Stimulated activated CD4-positive, alpha-beta T cell treated with anti-CD3 and anti-CD28 coated beads, Interleukin-15, amount 100 ng/mL, for 1 hour (primary cell): ENCODE measurements around the gene KLHL40.

ENCODE experiments used
- DNase-seq, 2 donors: peaks; one replicate each; pipeline ENCODE4 v3.0.0-alpha.2; 2020; ENCODE audit warnings: low read depth in 1 of 2, low spot score in 1 of 2

KLHL40 gene

GRCh38 chr3:42657675-42658074 is 27.7 kb upstream of the KLHL40 start:
- DNase-seq = no peak

GRCh38 chr3:42658091-42658770 is 27.1 kb upstream of the KLHL40 start:
- DNase-seq = no peak

- no peak for DNase-seq
These were observed 26.5 kb upstream of the KLHL40 start for GRCh38 chr3:42658771-42659390.

- no peak for DNase-seq
These were observed 25.7 kb upstream of the KLHL40 start for GRCh38 chr3:42659451-42660130.

GRCh38 chr3:42660131-42660715 is 25.1 kb upstream of the KLHL40 start:
- DNase-seq = no peak

GRCh38 chr3:42660898-42661297 is 24.4 kb upstream of the KLHL40 start:
- DNase-seq = no peak

- no peak for DNase-seq
These were observed 23.7 kb upstream of the KLHL40 start for GRCh38 chr3:42661593-42662022.

GRCh38 chr3:42662037-42662812 is 23.1 kb upstream of the KLHL40 start:
- no peak for DNase-seq

GRCh38 chr3:42662813-42663535 is 22.4 kb upstream of the KLHL40 start:
- DNase-seq = no peak

GRCh38 chr3:42663581-42664437 is 21.5 kb upstream of the KLHL40 start:
- no peak for DNase-seq

GRCh38 chr3:42664438-42664803 is 20.9 kb upstream of the KLHL40 start:
- no peak for DNase-seq

GRCh38 chr3:42665050-42665878 is 20.1 kb upstream of the KLHL40 start:
- no peak for DNase-seq

GRCh38 chr3:42666022-42666421 is 19.3 kb upstream of the KLHL40 start:
- no peak for DNase-seq

- DNase-seq = no peak
These were observed 18.7 kb upstream of the KLHL40 start for GRCh38 chr3:42666577-42666998.

GRCh38 chr3:42667096-42667522 is 18.2 kb upstream of the KLHL40 start:
- DNase-seq = no peak

- no peak for DNase-seq
These were observed 17.6 kb upstream of the KLHL40 start for GRCh38 chr3:42667523-42668412.

GRCh38 chr3:42668413-42668760 is 16.9 kb upstream of the KLHL40 start:
- no peak for DNase-seq

GRCh38 chr3:42668793-42669217 is 16.5 kb upstream of the KLHL40 start:
- no peak for DNase-seq
